Measurements from ENCODE around the gene SCMH1. TPM values are rescaled to one million over a fixed set of nuclear protein-coding genes. Genes with fewer than 3 reads are reported as not detected.

Gene SCMH1
- total and polyA plus RNA-seq, 2 donors (not counting 3 experiments of a cell fraction or from before 2014, with no cell fraction given) = 39.9 to 40.7 TPM

DNA sequence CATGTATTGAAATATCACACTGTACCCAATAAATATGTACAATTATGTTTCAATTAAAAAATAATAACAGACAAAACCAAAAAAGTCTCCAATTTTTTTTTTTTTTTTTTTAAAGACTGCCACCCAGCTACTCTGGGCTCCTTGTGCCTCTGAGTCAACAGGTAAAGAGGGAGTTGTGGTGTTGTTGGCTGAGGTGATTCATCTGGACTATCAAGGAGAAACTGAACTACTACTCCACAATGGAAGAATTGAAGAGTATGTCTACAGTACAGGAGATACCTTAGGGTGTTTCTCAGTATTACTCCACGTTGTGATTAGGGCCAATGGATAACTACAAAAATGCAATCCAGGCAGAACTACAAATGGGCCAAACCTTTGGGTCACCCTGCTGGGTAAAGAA is 67.9 kb downstream of the SCMH1 start:
- Histone ChIP-seq H4K20me1 (replicated peaks; ENCODE audit: control insufficient read depth, extremely low read depth, insufficient read depth, low read length) (no peaks in the 10 kb centered on the region), H3K4me1 (ENCODE audit: control insufficient read depth, extremely low read depth, insufficient read depth, low read length) (no peaks in the 10 kb centered on the region), H3K27ac (ENCODE audit: insufficient read depth, low read depth, low read length) (no peak overlapping the region), H3K4me2 (ENCODE audit: insufficient read depth, low read length) (no peak overlapping the region), H3K9me1 (replicated peaks; ENCODE audit: control insufficient read depth, extremely low read depth, insufficient read depth, low read length) (no peaks in the 10 kb centered on the region), H3K36me3 (ENCODE audit: control insufficient read depth in 2 of 2, extremely low read depth in 1 of 2, insufficient read depth in 2 of 2, low read length in 2 of 2) (no peaks in the 10 kb centered on the region), H3K9me3 (replicated peaks; ENCODE audit: control insufficient read depth, insufficient read depth, low read length) (no peaks in the 10 kb centered on the region), H3K79me2 (ENCODE audit: control insufficient read depth, insufficient read depth, low read length) (no peaks in the 10 kb centered on the region), H3K9ac (replicated peaks; ENCODE audit: extremely low read depth, insufficient read depth, low read length) (no peak overlapping the region), H3K27me3 (ENCODE audit: control insufficient read depth in 2 of 2, insufficient read depth in 2 of 2, low read length in 2 of 2) (no peaks in the 10 kb centered on the region), H2AFZ (ENCODE audit: low read depth, low read length) (no peak overlapping the region), H3K4me3 (replicated peaks in 1 of 3; ENCODE audit: insufficient read depth in 1 of 3, low read depth in 1 of 3, low read length in 3 of 3) (no peak overlapping the region)
- DNase-seq (ENCODE audit: low read depth, low spot score) (no peak), FAIRE-seq (no peak)
- POLR2A ChIA-PET = no interaction called here
- CTCF ChIA-PET = interaction anchor here (0.6 to 1.5 kb wide), 2 partner anchors 9 to 225 kb away, joined by 3 to 5 read pairs; no protein-coding TSS in a partner anchor
- no TSS peak for BruUV-seq (replicated peaks)
- intact Hi-C loops (cut with micrococcal nuclease) = no loop called here
- dilution Hi-C loops (cut with MboI; ENCODE audit: extremely low pct_ligation_motif_present, low sequenced_read_pairs) = no loop called here
- TF ChIP-seq FOS (IDR thresholded peaks at IDR 0.05; ENCODE audit: borderline replicate concordance, insufficient read depth, low read length) = no peak
- TF ChIP-seq JUN (IDR thresholded peaks at IDR 0.05; ENCODE audit: borderline replicate concordance, insufficient read depth, insufficient read length, low read depth) = no peak
- TF ChIP-seq, protein P1, sequence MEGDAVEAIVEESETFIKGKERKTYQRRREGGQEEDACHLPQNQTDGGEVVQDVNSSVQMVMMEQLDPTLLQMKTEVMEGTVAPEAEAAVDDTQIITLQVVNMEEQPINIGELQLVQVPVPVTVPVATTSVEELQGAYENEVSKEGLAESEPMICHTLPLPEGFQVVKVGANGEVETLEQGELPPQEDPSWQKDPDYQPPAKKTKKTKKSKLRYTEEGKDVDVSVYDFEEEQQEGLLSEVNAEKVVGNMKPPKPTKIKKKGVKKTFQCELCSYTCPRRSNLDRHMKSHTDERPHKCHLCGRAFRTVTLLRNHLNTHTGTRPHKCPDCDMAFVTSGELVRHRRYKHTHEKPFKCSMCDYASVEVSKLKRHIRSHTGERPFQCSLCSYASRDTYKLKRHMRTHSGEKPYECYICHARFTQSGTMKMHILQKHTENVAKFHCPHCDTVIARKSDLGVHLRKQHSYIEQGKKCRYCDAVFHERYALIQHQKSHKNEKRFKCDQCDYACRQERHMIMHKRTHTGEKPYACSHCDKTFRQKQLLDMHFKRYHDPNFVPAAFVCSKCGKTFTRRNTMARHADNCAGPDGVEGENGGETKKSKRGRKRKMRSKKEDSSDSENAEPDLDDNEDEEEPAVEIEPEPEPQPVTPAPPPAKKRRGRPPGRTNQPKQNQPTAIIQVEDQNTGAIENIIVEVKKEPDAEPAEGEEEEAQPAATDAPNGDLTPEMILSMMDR (IDR thresholded peaks at IDR 0.05; ENCODE audit: extremely low read depth in 1 of 2, insufficient read depth in 1 of 2, low read depth in 1 of 2, low read length in 2 of 2) = no peak

DNA sequence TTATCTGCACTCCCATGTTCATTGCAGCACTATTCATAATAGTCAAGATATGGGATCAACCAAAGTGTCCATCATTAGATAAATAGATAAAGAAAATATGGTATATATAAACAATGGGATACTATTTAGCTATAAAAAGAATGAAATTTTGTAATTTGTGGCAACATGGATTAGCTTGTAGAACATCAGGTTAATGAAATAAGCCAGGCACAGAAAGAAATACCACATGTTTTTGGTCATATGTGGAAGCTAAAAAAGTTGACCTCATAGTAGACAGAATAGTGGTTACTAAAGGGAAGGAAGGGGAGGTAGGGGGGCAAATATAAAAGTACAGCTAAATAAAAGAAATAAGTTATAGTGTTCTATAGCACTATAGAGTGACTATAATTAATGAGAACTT is 68.5 kb downstream of the SCMH1 start:
- dilution Hi-C loops (cut with MboI; ENCODE audit: extremely low pct_ligation_motif_present, low sequenced_read_pairs) (no loop called here), intact Hi-C loops (cut with micrococcal nuclease) (no loop called here)
- DNase-seq (ENCODE audit: low read depth, low spot score) (no peak), FAIRE-seq (no peak)
- Histone ChIP-seq H3K9me3 (replicated peaks; ENCODE audit: control insufficient read depth, insufficient read depth, low read length) (no peaks in the 10 kb centered on the region), H3K79me2 (ENCODE audit: control insufficient read depth, insufficient read depth, low read length) (no peaks in the 10 kb centered on the region), H3K27me3 (ENCODE audit: control insufficient read depth in 2 of 2, insufficient read depth in 2 of 2, low read length in 2 of 2) (no peaks in the 10 kb centered on the region), H3K4me2 (ENCODE audit: insufficient read depth, low read length) (no peak overlapping the region), H3K9ac (replicated peaks; ENCODE audit: extremely low read depth, insufficient read depth, low read length) (no peak overlapping the region), H2AFZ (ENCODE audit: low read depth, low read length) (no peak overlapping the region), H3K9me1 (replicated peaks; ENCODE audit: control insufficient read depth, extremely low read depth, insufficient read depth, low read length) (no peaks in the 10 kb centered on the region), H3K36me3 (ENCODE audit: control insufficient read depth in 2 of 2, extremely low read depth in 1 of 2, insufficient read depth in 2 of 2, low read length in 2 of 2) (no peaks in the 10 kb centered on the region), H4K20me1 (replicated peaks; ENCODE audit: control insufficient read depth, extremely low read depth, insufficient read depth, low read length) (no peaks in the 10 kb centered on the region), H3K4me1 (ENCODE audit: control insufficient read depth, extremely low read depth, insufficient read depth, low read length) (no peaks in the 10 kb centered on the region), H3K27ac (ENCODE audit: insufficient read depth, low read depth, low read length) (no peak overlapping the region), H3K4me3 (replicated peaks in 1 of 3; ENCODE audit: insufficient read depth in 1 of 3, low read depth in 1 of 3, low read length in 3 of 3) (no peak overlapping the region)
- ChIA-PET POLR2A (no interaction called here), CTCF (interaction anchor here (0.6 to 1.5 kb wide), 3 partner anchors 9 to 225 kb away, joined by 3 to 5 read pairs (median 3); no protein-coding TSS in a partner anchor)
- no TSS peak for BruUV-seq (replicated peaks)
- no peak for TF ChIP-seq POLR2AphosphoS5 (IDR thresholded peaks at IDR 0.05; ENCODE audit: insufficient read depth, low read depth, low read length)
- no peak for TF ChIP-seq POLR2A (IDR thresholded peaks at IDR 0.05; ENCODE audit: low read depth, low read length)
- TF ChIP-seq, protein P2, sequence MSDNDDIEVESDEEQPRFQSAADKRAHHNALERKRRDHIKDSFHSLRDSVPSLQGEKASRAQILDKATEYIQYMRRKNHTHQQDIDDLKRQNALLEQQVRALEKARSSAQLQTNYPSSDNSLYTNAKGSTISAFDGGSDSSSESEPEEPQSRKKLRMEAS (IDR thresholded peaks at IDR 0.05; ENCODE audit: insufficient read depth, insufficient read length) = no peak
- no peak for TF ChIP-seq GATA2 (IDR thresholded peaks at IDR 0.05; ENCODE audit: insufficient read depth, insufficient read length, low read depth, low read length)
- TF ChIP-seq, protein P1 (IDR thresholded peaks at IDR 0.05; ENCODE audit: extremely low read depth in 1 of 2, insufficient read depth in 1 of 2, low read depth in 1 of 2, low read length in 2 of 2) = no peak
- no peak for TF ChIP-seq FOS (IDR thresholded peaks at IDR 0.05; ENCODE audit: borderline replicate concordance, insufficient read depth, low read length)
- TF ChIP-seq MYC (IDR thresholded peaks at IDR 0.05; ENCODE audit: low read depth, low read length) = no peak
- TF ChIP-seq JUN (IDR thresholded peaks at IDR 0.05; ENCODE audit: borderline replicate concordance, insufficient read depth, insufficient read length, low read depth) = no peak
- TF ChIP-seq EZH2 (IDR thresholded peaks at IDR 0.05; ENCODE audit: borderline replicate concordance, low read depth, low read length, severe bottlenecking) = no peak

Data from endothelial cell of umbilical vein (primary cell).